OCI-LY7 (cell line): ENCODE measurements around the gene ZNRF1.

Experiments used
- CTCF ChIP-seq: fragments of 200-600 bp; sonication (generic); conservative IDR thresholded peaks from 2 replicates; pipeline ENCODE4 v1.5.1; 2014; ENCODE audit warnings: mild to moderate bottlenecking, antibody characterized with exemption, low read length, moderate library complexity, mixed read lengths
- EZH2phosphoT487 ChIP-seq: fragments of 200-600 bp; sonication (generic); IDR thresholded peaks from 2 replicates; pipeline ENCODE4 v1.6.1; 2018; ENCODE audit warnings: low read depth, borderline replicate concordance, mild to moderate bottlenecking, mixed run types, antibody characterized with exemption, low read length, moderate library complexity, mixed read lengths

DNA sequence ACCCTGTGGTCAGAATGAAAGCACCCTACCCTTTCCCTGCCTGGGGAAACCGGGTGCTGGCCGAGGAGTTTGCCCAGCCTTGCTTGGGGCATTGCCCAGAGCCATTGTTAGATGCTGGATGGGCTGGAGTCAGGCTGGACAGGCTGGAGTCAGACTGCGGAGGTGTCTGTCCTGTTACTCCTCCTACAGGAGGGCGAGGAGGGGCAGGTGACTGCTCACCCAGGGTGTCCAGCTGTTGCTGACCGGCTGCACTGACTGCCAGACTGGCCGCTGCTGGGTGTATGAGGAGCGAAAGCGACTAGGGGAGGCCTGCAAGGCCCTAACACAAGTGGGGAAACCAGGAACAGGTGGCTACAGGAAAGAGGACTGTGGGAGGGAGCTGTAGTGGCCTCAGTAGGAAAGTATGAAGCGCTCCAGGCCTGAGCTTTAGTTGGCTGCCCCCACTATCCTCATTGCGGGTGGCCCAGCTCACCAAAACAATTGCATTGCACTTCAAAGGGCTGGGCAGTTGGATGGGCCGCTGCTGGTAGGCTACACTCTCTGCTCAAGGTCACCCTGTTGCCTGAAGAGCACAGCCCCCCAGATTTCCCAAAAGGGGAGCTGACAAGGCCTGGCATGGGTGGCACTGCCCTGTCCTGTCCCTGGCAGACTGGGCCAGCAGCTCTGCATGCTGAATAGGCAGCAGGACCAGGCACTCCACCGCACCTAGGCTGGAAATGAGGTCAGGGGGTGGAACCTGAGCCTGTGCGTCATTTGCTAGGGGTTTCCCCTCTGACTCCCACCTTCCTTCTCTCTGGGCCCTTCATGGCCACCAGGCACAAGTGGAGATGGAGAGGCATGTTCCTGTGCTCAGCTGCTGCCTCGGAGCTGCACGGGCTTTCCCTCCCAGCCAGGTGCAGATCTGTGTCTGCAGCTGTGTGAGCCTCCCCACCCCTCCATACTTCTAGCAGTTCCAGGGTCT lies 99.4 kb downstream of the ZNRF1 start:
- no peak for TF ChIP-seq CTCF
- TF ChIP-seq EZH2phosphoT487: no peak
